Kidney glomerular epithelial cell (primary cell): ENCODE results near the gene PCSK6.

Experiments used
- DNase-seq: peaks from one replicate; lab custom pipeline; 2025; lab: John Stamatoyannopoulos, UW

PCSK6 gene

GRCh38 chr15:101522621-101523559 is 33.4 kb upstream of the PCSK6 start:
- DNase-seq, result no peak

DNA sequence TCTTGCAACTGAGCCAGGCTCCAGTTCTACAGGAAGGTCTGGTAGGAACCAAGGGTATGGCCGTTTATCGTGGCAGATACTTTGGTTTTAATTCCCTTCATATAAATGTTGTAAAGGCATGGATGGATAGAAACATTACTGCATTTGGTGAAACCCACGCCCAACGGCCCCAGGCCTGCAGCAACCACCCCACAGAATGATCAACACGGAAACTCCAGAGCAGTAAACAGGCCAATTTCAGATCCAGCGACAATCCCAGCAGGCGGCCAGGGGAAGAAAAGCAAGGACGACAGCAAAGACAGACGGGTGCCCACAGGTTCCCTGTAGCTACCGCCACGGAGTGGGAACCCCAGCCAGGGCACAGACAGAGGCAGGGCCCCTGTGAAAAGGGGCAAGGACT is 32.6 kb upstream of the PCSK6 start:
- DNase-seq, result no peak

GRCh38 chr15:101521591-101521990 is 32.1 kb upstream of the PCSK6 start:
- DNase-seq, result no peak

DNA sequence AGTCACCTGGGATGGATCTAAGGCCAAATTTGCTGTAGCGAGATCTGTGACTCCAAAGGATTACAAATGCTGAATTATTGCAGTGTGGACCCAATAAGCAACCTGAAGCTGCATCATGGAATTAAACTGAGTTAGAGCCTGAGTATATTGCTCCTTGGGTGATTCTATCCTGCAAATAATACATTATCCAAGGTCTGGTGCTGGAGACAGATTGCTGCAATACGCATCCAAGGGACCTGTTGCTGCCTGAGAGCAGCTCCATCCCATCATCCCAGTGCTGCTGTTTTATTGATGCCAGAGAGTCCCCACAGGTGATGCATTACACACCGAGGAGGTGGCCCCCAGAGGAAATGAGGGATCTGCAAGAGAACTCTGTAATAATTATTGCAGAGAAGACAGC is 31.6 kb upstream of the PCSK6 start:
- no peak for DNase-seq

GRCh38 chr15:101520395-101520794 is 30.9 kb upstream of the PCSK6 start:
- DNase-seq, result no peak

DNA sequence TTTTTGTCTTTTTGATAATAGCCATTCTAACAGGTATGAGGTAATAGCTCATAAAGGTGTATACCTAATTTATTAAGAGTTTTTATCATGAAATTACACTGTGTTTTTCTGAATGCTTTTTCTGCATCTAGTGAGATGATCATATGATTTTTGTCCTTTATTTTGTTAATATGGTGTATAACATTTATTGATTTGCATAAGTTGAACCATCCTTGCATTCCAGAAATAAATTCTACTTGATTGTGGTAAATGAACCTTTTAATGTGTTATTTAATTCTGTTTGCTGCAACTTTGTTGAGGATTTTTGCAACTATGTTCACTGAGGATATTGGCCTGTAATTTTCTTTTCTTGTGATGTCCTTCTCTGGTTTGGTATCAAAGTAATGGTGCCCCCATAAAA is 28.0 kb upstream of the PCSK6 start:
- no peak for DNase-seq

GRCh38 chr15:101514318-101514717 is 24.8 kb upstream of the PCSK6 start:
- DNase-seq, result no peak

- DNase-seq, result no peak
Observed at GRCh38 chr15:101511717-101512116, 22.2 kb upstream of the PCSK6 start.

GRCh38 chr15:101510212-101511197 is 21.0 kb upstream of the PCSK6 start:
- DNase-seq, result no peak

- no peak for DNase-seq
Observed at GRCh38 chr15:101509279-101509678, 19.8 kb upstream of the PCSK6 start.

DNA sequence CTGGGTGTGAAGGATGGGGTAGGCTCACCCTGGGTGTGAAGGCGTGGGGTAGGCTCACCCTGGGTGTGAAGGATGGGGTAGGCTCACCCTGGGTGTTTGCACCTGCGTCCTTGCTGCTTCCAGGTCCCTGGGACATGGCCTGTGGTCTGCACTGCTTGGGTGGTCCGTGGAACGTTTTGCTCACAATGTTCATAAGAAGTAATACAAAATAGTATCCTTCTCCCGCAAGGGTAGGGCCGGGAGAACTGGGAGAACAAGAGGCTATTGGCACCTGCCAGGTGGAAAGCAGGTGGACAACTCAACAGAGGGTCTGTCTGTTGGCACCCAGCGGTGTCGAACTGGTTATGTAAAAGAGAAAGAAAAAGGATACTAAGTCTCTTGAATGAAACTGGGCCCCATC is 17.0 kb upstream of the PCSK6 start:
- no peak for DNase-seq

GRCh38 chr15:101505610-101506337 is 16.3 kb upstream of the PCSK6 start:
- DNase-seq, result no peak

DNA sequence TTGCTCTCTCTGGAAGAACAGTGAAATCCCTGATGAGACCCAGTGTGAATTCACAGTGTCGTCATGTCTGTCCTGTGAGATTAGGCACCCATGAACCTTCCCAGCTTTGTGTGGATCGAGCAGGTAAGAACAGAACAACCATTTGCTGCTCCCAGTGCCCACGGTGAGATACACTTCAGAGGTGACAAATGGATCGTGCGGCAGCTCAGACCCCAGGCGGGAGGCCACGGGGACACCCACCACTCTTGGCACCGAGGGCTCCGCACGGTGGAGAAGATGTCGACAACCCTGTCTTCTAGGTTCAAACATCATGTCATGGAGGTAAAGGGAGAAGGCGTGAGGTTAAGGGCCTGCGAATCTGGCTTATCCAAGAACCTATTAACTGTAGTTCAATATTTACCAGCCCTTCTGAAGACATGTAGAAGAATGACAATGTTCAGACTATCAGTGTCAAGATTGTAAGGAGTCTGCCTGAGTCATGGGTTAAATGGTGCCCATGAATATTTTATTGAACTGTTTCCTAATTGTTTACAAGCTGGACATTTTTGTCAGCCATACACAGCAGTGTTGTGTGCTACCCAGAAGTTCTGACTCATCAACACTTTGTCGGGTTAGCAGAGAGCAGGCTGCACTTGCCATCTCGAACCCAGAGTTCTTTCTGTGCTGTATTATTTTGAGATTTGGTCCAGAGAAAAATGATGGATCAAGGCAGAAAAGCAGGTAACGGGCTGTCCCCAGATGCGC is 15.5 kb upstream of the PCSK6 start:
- no peak for DNase-seq

DNA sequence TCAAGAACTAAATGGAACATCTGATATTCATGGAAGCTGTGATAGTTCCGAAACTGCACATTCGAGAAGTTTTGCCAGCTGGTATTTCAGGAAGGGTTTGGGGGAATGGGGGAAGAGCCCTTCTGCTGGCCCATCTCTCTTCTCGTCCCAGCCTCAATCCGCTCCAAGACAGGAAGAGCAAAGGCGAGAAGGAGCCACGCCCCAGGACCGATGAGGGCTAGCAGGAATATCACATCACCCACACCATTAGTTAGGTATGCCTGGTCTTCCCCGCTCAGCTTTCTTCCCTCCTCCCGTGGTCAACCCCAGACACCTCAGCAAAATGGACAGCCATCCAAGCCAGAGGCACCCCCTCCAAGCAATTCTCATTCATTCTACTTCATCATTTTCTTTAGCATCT is 14.9 kb upstream of the PCSK6 start:
- no peak for DNase-seq

- DNase-seq, result no peak
Observed at GRCh38 chr15:101503296-101503599, 13.7 kb upstream of the PCSK6 start.

DNA sequence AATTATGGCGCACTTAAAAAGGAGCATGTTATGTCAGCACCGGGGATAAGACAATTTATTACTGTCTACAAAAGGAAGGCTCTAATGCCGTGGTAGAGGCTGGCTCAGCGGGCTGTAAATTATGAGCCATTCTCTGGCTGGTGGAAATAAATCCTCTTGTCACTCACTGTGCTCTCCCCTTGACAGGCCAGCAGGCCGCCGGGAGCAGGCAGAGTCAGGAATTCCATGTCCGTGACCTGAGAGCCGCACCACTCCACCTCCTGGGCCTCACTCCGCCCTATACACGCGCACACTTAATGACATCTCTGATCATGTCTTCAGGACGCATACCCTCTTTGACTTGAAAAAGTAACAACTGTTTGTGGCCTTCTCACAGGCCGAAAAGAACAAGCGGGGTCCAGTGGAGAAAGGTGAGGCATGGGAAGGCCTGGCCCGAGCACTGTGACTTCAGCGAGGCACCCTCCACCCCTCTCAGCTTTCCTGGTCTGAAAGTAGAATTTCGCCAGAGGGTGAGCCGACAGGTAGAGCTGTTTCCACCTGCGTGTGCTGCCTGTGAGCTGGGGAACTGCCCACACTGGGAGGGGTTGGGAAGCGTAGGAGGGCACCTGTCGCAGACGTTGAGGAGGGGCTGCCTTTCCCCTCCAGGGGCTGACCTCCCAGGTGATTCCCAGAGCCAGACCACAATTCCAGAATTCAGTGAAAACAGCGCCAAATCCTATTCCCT is 13.2 kb upstream of the PCSK6 start:
- no peak for DNase-seq

GRCh38 chr15:101501703-101502373 is 12.3 kb upstream of the PCSK6 start:
- no peak for DNase-seq

DNA sequence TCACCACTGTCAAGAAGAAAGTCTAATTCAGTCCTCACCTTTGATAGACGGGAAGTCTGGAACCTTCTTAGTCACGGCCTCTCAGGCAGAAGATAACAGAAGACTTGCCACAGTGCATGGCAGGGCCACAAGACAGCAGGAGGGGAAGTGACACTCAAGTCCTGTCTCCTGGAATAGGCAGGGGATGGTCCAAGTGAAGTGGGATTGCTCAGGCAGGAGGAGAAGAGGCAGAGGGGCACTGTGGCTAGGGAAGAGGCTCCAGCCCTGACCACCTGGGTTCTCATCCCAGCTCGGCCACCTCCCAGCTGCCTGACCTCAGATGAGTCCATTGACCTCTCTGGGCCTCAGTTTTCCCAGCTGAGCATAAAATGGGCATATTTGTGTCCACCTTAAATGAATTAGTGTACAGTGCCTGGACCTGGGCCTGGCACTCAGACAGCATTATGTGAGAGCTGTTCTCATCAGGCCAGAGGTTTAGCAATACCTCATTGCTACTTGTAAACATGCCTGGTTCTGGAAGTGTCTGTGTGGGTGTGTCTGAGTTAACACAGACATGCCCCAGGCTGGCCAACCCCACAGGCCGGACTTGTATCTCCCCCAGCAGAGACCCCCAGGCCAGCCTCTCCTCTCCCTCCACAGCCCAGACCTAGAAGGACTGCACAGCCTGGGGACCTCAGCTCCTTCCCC is 11.5 kb upstream of the PCSK6 start:
- no peak for DNase-seq

DNA sequence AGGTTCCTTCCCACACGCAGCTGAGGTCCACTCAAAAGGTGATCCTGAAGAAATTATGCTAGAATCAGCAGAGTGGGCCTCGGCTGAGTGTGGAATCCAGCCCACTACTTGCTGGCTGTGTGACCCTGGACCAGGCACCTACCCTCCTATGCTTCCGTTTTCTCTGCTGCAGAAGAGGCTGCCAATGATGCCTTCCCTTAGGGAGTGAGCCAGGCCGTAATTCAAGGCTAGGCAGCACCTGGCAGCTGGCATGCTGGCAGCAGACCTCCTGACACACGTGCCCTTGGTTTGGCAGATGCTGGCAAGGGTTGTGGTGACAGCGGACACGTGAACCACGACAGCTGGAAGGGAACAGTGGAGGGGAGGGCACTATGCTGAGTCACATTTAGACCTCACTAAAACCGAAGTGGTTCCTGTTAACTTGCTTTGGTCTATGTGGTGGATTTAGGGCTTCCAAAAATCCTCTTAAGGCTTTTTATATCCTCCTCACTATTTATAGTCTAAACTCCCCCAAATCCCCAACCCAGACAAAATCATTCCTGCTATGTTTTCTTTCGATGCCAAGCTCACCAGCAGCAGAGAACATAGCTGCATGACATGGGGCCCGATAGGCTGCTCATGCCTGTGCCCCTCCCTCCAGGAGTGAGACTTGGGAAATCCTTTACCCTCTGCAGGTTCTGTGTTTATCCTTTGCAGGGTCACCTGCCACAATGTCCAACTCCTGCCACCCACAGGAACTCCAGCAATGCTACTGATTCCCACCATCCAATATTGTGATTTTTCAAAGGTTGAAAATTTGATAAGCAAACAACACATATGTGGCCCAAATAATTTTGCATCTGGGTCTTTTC is 10.6 kb upstream of the PCSK6 start:
- DNase-seq, result no peak
